ENCODE data around the gene FTL. TPM values are rescaled to one million over a fixed set of nuclear protein-coding genes. Genes with fewer than 3 reads are reported as not detected.

The FTL gene
- total and polyA plus RNA-seq, 3 donors from 2014 or later: 746 to 1,424 (median 935) TPM

- intact Hi-C loops (cut with DNase I; ENCODE audit: low total_unique reads): no loop called here
- H3K36me3 ChIP-seq (ENCODE audit: low read depth, missing control alignments): no peaks in the 10 kb centered on the region
- H3K4me1 ChIP-seq: peaks cover 10% of the 10 kb centered on the region
- 51 to 54% methylated on average over 9 of the region's 9 CpGs for WGBS, 2 donors
- TF ChIP-seq POLR2A (IDR thresholded peaks at IDR 0.05): no peak
- TF ChIP-seq CTCF (IDR thresholded peaks at IDR 0.05): no peak
- DNase-seq: no peak
- no peaks in the 10 kb centered on the region for H3K27me3 ChIP-seq
- H3K9me3 ChIP-seq: no peaks in the 10 kb centered on the region
- no peak overlapping the region for H3K27ac ChIP-seq
- H3K4me3 ChIP-seq: no peak overlapping the region
Observed at GRCh38 chr19:48950830-48951519, 14.1 kb upstream of the FTL start.

DNA sequence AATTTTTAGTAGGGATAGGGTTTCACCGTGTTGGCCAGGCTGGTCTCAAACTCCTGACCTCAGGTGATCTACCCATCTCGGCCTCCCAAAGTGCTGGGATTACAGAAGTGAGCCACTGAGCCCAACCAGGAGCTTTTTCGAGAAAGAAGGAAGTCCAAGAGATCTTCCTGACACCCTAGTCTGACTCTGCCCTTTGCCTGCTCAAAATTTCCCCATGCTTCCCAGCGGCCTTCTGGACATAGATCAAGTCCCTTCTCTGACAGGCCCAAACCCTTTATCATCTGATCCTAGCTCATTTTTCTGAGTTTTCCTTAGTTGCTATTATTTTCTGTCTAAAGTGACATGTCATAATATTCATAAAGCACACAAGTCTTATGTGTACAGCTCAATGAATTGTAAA is 12.0 kb upstream of the FTL start:
- intact Hi-C loops (cut with DNase I; ENCODE audit: low total_unique reads): no loop called here

DNA sequence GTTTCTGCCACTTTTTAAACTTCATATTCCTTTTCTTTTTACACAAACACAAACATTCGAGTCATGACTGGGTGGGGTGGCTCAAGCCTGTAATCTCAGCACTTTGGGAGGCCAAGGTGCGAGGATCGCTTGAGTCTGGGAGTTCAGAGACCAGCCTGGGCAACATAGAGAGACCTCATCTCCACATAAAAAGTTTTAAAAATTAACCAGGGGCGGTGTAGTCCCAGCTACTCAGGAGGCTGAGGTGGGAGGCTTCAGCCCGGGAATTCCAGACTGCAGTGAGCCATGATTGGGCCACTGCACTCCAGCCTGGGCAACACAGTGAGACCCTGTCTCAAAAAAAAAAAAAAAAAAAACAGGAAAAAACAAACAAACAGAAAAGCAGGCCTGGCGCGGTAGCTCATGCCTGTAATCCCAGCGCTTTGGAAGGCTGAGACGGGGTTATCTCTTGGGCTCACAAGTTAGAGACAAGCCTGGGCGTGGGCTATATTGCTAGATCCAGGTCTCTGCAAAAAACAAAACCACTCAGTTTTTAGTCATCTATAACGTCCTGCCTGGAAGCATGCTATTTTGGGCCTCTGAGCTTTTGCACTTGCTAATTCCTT is 11.0 kb upstream of the FTL start:
- intact Hi-C loops (cut with DNase I; ENCODE audit: low total_unique reads): no loop called here
- WGBS, 2 donors: 33 to 36% methylated on average over 11 of the region's 11 CpGs

More for the DNA sequence above, 12.0 kb upstream of the FTL start:
- 70 to 83% methylated on average over 4 of the region's 4 CpGs for WGBS, 2 donors
- peaks cover 10% of the 10 kb centered on the region for H3K4me1 ChIP-seq
- no peaks in the 10 kb centered on the region for H3K27me3 ChIP-seq
- H3K27ac ChIP-seq: no peak overlapping the region
- no peaks in the 10 kb centered on the region for H3K9me3 ChIP-seq
- TF ChIP-seq POLR2A (IDR thresholded peaks at IDR 0.05) (no peak), CTCF (IDR thresholded peaks at IDR 0.05) (no peak)
- H3K4me3 ChIP-seq: no peak overlapping the region
- DNase-seq: no peak
- H3K36me3 ChIP-seq (ENCODE audit: low read depth, missing control alignments): no peaks in the 10 kb centered on the region

DNA sequence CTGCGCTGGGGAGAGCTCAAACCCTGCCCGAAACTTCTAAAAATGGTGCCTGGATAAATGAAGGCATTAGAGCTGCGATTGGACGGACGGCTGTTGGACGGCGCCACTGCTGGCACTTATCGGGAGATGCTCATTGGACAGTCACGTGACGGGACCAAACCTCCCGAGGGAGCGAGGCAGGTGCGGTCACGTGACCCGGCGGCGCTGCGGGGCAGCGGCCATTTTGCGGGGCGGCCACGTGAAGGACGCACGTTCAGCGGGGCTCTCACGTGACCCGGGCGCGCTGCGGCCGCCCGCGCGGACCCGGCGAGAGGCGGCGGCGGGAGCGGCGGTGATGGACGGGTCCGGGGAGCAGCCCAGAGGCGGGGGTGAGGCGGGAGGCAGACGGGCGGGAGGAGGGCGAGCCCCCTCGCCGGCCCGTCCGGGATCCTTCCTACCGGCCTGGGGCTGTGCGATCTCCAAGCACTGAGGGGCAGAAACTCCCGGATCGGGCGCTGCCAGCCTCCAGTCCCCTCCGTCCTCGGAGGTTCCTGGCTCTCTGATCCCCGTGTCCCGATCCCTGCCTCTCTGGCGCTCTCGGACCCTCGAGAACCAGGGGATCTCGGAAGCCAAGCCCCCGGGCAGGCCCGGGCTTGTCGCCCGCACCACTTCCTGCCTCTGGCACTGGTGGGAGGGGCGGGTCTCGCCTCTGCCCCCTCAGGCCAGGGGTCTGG is 10.4 kb upstream of the FTL start, which contains the start of gene BAX:
Gene BAX, plus strand, starts transcription at position 281 of the 713 bp plus-strand sequence. Its CDS starts 54 bp downstream, at position 335.
- 0% methylated on average over 8 to 71 of the region's 71 CpGs for whole genome bisulfite sequencing, 2 donors
- no peaks in the 10 kb centered on the region for H3K27me3 ChIP-seq
- no peaks in the 10 kb centered on the region for H3K9me3 ChIP-seq
- peak within 1 kb of the TSS; percentile 81 to 82 for H3K4me3 ChIP-seq
- intact Hi-C loops (cut with DNase I; ENCODE audit: low total_unique reads): no loop called here
- DNase-seq: peak; percentile 97
- peaks cover 10% of the 10 kb centered on the region for H3K4me1 ChIP-seq
- H3K36me3 ChIP-seq (ENCODE audit: low read depth, missing control alignments): no peaks in the 10 kb centered on the region
- H3K27ac ChIP-seq: peak within 1 kb of the TSS; percentile 73 to 83
- TF ChIP-seq POLR2A (IDR thresholded peaks at IDR 0.05): no peak
- peak in 1 of 3 experiments; percentile 29 for TF ChIP-seq CTCF (IDR thresholded peaks at IDR 0.05)

More for the DNA sequence above, 11.0 kb upstream of the FTL start:
- TF ChIP-seq CTCF (IDR thresholded peaks at IDR 0.05) (no peak), POLR2A (IDR thresholded peaks at IDR 0.05) (no peak)
- H3K9me3 ChIP-seq: no peaks in the 10 kb centered on the region
- H3K4me1 ChIP-seq: peaks cover 10% of the 10 kb centered on the region
- H3K4me3 ChIP-seq: peak overlapping the region; percentile 81 to 82
- peak overlapping the region; percentile 73 to 83 for H3K27ac ChIP-seq
- H3K36me3 ChIP-seq (ENCODE audit: low read depth, missing control alignments): no peaks in the 10 kb centered on the region
- DNase-seq: peak; percentile 37
- H3K27me3 ChIP-seq: no peaks in the 10 kb centered on the region

Data from testis (tissue), 3 donors.